ENCODE measurements around the gene MVD.

DNA sequence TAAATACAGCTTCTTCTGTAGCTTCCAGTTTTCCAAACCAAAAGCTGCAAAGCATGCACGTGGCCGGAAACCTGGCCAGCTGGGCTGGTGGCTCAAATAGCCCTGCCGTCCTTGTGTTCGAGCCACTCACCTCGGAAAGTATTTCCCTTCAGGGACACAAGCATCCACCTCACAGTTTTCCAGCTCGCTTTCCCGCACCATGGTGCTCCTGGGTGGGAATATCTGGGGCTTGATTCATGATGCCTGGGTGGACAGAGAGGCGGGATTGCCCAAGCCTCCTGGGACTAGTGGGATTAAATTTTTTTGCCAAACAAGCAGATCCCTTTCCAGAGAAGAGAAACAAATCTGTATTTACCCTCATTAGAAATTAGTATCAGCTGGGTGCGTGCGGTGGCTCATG, 7.1 kb upstream of the MVD start:
- TF ChIP-seq, protein P1, sequence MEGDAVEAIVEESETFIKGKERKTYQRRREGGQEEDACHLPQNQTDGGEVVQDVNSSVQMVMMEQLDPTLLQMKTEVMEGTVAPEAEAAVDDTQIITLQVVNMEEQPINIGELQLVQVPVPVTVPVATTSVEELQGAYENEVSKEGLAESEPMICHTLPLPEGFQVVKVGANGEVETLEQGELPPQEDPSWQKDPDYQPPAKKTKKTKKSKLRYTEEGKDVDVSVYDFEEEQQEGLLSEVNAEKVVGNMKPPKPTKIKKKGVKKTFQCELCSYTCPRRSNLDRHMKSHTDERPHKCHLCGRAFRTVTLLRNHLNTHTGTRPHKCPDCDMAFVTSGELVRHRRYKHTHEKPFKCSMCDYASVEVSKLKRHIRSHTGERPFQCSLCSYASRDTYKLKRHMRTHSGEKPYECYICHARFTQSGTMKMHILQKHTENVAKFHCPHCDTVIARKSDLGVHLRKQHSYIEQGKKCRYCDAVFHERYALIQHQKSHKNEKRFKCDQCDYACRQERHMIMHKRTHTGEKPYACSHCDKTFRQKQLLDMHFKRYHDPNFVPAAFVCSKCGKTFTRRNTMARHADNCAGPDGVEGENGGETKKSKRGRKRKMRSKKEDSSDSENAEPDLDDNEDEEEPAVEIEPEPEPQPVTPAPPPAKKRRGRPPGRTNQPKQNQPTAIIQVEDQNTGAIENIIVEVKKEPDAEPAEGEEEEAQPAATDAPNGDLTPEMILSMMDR (conservative IDR thresholded peaks at IDR 0.05 in 1 of 2, IDR thresholded peaks at IDR 0.05 in 1 of 2; ENCODE audit: low read depth in 1 of 2, low read length in 2 of 2) = no peak
- TF ChIP-seq EZH2 (IDR thresholded peaks at IDR 0.05; ENCODE audit: low read length, missing control alignments) = no peak

Data from fibroblast of lung (primary cell).